ENCODE measurements around the gene ANKRD40. TPM values are rescaled to one million over a fixed set of nuclear protein-coding genes. Genes with fewer than 3 reads are reported as not detected.

The ANKRD40 gene
- total and polyA plus RNA-seq, 12 donors: 14.9 to 46.4 (median 36.1) TPM

- intact Hi-C loops (cut with DNase I): loop anchor here (5.0 to 10.0 kb wide), 4 partner anchors 64 to 212 kb away; partner anchors contain the start of genes ABCC3 (in 1 of the 2) and SPATA20 (in 1 of the 2)
- H3K4me3 ChIP-seq: no peak overlapping the region
- 70 to 84% (median 77%) methylated on average over 3 of the region's 3 CpGs for WGBS, 4 donors
- no peak for TF ChIP-seq CTCF (IDR thresholded peaks at IDR 0.05)
- TF ChIP-seq POLR2A (IDR thresholded peaks at IDR 0.05): no peak
- H3K36me3 ChIP-seq (replicated peaks in 1 of 2): peaks cover 0 to 88% of the 10 kb centered on the region in 2 donors
- no peaks in the 10 kb centered on the region for H3K27me3 ChIP-seq
- DNase-seq: no peak
- peaks cover 0 to 32% of the 10 kb centered on the region in 2 donors for H3K4me1 ChIP-seq (replicated peaks in 1 of 2)
- no peaks in the 10 kb centered on the region for H3K9me3 ChIP-seq (replicated peaks in 1 of 3)
- peak overlapping the region in 1 of 5 donors; percentile 70 for H3K27ac ChIP-seq
Measured at GRCh38 chr17:50696365-50696879, 11.3 kb downstream of the ANKRD40 start.

DNA sequence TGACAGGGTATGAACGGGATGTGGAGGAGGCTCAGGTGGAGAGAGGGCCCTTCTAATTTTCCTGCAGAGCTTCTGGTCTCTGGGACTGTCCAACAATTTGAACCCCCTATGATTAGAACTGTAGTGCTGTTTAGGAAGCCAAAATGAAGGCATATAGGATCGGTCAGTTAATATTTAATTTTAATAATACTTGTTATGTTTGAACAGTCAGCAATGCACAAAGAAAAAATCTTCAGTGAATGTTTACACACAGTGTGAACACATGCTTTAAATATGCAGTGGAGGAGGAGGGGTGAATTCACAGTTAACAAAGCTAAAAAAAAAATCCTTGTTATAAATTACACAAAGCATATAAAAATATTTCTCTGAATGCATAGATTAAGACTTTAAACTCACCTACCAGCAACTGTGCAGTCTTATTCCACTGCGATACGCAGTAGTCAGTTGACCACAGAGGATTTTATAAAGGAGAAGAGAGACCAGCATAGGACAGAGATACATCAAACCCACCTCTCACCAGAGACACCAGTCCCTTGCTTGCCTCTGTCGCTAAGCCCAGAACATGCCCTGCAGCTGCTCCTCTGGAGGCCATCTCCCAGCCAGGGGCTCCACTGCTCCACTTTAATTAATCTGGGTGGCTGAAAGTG, 14.6 kb downstream of the ANKRD40 start:
- DNase-seq: peak in 1 of 7 donors; percentile 16
- Histone ChIP-seq H3K9me3 (replicated peaks in 1 of 3) (no peaks in the 10 kb centered on the region), H3K4me1 (replicated peaks in 1 of 2) (peaks cover 21 to 63% of the 10 kb centered on the region in 2 donors), H3K27me3 (no peaks in the 10 kb centered on the region), H3K27ac (peak overlapping the region in 2 of 5 donors; percentile 26 to 70), H3K4me3 (no peak overlapping the region), H3K36me3 (replicated peaks in 1 of 2) (peaks cover 0 to 62% of the 10 kb centered on the region in 2 donors)
- TF ChIP-seq CTCF (IDR thresholded peaks at IDR 0.05) (no peak), POLR2A (IDR thresholded peaks at IDR 0.05) (no peak)
- intact Hi-C loops (cut with DNase I): loop anchor here in 1 of 2 donors (10.0 kb wide), 1 partner anchor 208 kb away; no protein-coding TSS in a partner anchor
- 86 to 93% (median 88%) methylated on average over 5 of the region's 5 CpGs for WGBS, 4 donors

GRCh38 chr17:50692448-50693035, 15.2 kb downstream of the ANKRD40 start:
- Histone ChIP-seq H3K4me1 (replicated peaks in 1 of 2) (peaks cover 23 to 68% of the 10 kb centered on the region in 2 donors), H3K27ac (peak overlapping the region in 1 of 5 donors; percentile 7), H3K9me3 (replicated peaks in 1 of 3) (no peaks in the 10 kb centered on the region), H3K36me3 (replicated peaks in 1 of 2) (peaks cover 0 to 55% of the 10 kb centered on the region in 2 donors), H3K27me3 (no peaks in the 10 kb centered on the region), H3K4me3 (no peak overlapping the region)
- TF ChIP-seq CTCF (IDR thresholded peaks at IDR 0.05): no peak
- no peak for DNase-seq
- 77 to 84% (median 82%) methylated on average over 6 of the region's 6 CpGs for WGBS, 4 donors
- intact Hi-C loops (cut with DNase I): loop anchor here in 1 of 2 donors (10.0 kb wide), 1 partner anchor 208 kb away; no protein-coding TSS in a partner anchor
